ENCODE measurements around the gene SPEM3.

SPEM3 gene

GRCh38 chr17:7428557-7428956 is at the start of gene SPEM3:
TSS of gene SPEM3 (plus strand) at chr17:7428857. CDS start at chr17:7428903, 46 bp downstream.
- no peak within 1 kb of the TSS for H3K27ac ChIP-seq (ENCODE audit: low read depth, low read length)
- H3K9me3 ChIP-seq (ENCODE audit: control insufficient read depth in 1 of 2, low read length in 2 of 2): no peaks in the 10 kb centered on the region
- peaks cover 0 to 2% of the 10 kb centered on the region in 2 donors for H3K27me3 ChIP-seq (ENCODE audit: control insufficient read depth in 1 of 2, insufficient read depth in 2 of 2, low read length in 2 of 2)
- H3K36me3 ChIP-seq (ENCODE audit: control insufficient read depth in 1 of 2, insufficient read depth in 2 of 2, low read length in 2 of 2): no peaks in the 10 kb centered on the region
- H3K4me3 ChIP-seq (ENCODE audit: low read depth in 1 of 2, low read length in 2 of 2): no peak within 1 kb of the TSS
- no peak within 1 kb of the TSS for H3K9ac ChIP-seq (ENCODE audit: low read depth in 1 of 2, low read length in 2 of 2)
- H3K4me1 ChIP-seq (ENCODE audit: control insufficient read depth in 1 of 2, insufficient read depth in 2 of 2, low read length in 2 of 2): no peaks in the 10 kb centered on the region

GRCh38 chr17:7379134-7379533 is 49.5 kb upstream of the SPEM3 start:
- H3K27me3 ChIP-seq (ENCODE audit: control insufficient read depth in 1 of 2, insufficient read depth in 2 of 2, low read length in 2 of 2): peaks cover 0 to 10% of the 10 kb centered on the region in 2 donors
- peaks cover 9 to 27% of the 10 kb centered on the region in 2 donors for H3K4me1 ChIP-seq (ENCODE audit: control insufficient read depth in 1 of 2, insufficient read depth in 2 of 2, low read length in 2 of 2)
- H3K27ac ChIP-seq (ENCODE audit: low read depth, low read length): no peak overlapping the region
- no peak overlapping the region for H3K4me3 ChIP-seq (ENCODE audit: low read depth in 1 of 2, low read length in 2 of 2)
- H3K36me3 ChIP-seq (ENCODE audit: control insufficient read depth in 1 of 2, insufficient read depth in 2 of 2, low read length in 2 of 2): no peaks in the 10 kb centered on the region
- H3K9me3 ChIP-seq (ENCODE audit: control insufficient read depth in 1 of 2, low read length in 2 of 2): no peaks in the 10 kb centered on the region
- H3K9ac ChIP-seq (ENCODE audit: low read depth in 1 of 2, low read length in 2 of 2): no peak overlapping the region

- H3K36me3 ChIP-seq (ENCODE audit: control insufficient read depth in 1 of 2, insufficient read depth in 2 of 2, low read length in 2 of 2): peaks cover 2 to 5% of the 10 kb centered on the region in 2 donors
- no peaks in the 10 kb centered on the region for H3K9me3 ChIP-seq (ENCODE audit: control insufficient read depth in 1 of 2, low read length in 2 of 2)
- H3K27ac ChIP-seq (ENCODE audit: low read depth, low read length): no peak overlapping the region
- peak overlapping the region; percentile 68 to 75 for H3K4me3 ChIP-seq (ENCODE audit: low read depth in 1 of 2, low read length in 2 of 2)
- peak overlapping the region; percentile 74 to 76 for H3K9ac ChIP-seq (ENCODE audit: low read depth in 1 of 2, low read length in 2 of 2)
- H3K27me3 ChIP-seq (ENCODE audit: control insufficient read depth in 1 of 2, insufficient read depth in 2 of 2, low read length in 2 of 2): peaks cover 0 to 10% of the 10 kb centered on the region in 2 donors
- H3K4me1 ChIP-seq (ENCODE audit: control insufficient read depth in 1 of 2, insufficient read depth in 2 of 2, low read length in 2 of 2): peaks cover 9 to 30% of the 10 kb centered on the region in 2 donors
These were observed 48.3 kb upstream of the SPEM3 start for GRCh38 chr17:7380321-7380720.

GRCh38 chr17:7380855-7381683 is 47.6 kb upstream of the SPEM3 start, which contains the start of gene TNK1:
TSS of gene TNK1 (plus strand) at chr17:7381089. CDS start at chr17:7382927, 1,838 bp downstream.
- H3K27ac ChIP-seq (ENCODE audit: low read depth, low read length): no peak within 1 kb of the TSS
- peaks cover 2 to 8% of the 10 kb centered on the region in 2 donors for H3K36me3 ChIP-seq (ENCODE audit: control insufficient read depth in 1 of 2, insufficient read depth in 2 of 2, low read length in 2 of 2)
- H3K27me3 ChIP-seq (ENCODE audit: control insufficient read depth in 1 of 2, insufficient read depth in 2 of 2, low read length in 2 of 2): peaks cover 0 to 10% of the 10 kb centered on the region in 2 donors
- H3K9me3 ChIP-seq (ENCODE audit: control insufficient read depth in 1 of 2, low read length in 2 of 2): no peaks in the 10 kb centered on the region
- H3K9ac ChIP-seq (ENCODE audit: low read depth in 1 of 2, low read length in 2 of 2): peak within 1 kb of the TSS; percentile 74 to 76
- peak within 1 kb of the TSS; percentile 68 to 75 for H3K4me3 ChIP-seq (ENCODE audit: low read depth in 1 of 2, low read length in 2 of 2)
- peaks cover 9 to 30% of the 10 kb centered on the region in 2 donors for H3K4me1 ChIP-seq (ENCODE audit: control insufficient read depth in 1 of 2, insufficient read depth in 2 of 2, low read length in 2 of 2)

- H3K4me3 ChIP-seq (ENCODE audit: low read depth in 1 of 2, low read length in 2 of 2): no peak overlapping the region
- no peaks in the 10 kb centered on the region for H3K9me3 ChIP-seq (ENCODE audit: control insufficient read depth in 1 of 2, low read length in 2 of 2)
- no peak overlapping the region for H3K9ac ChIP-seq (ENCODE audit: low read depth in 1 of 2, low read length in 2 of 2)
- H3K27ac ChIP-seq (ENCODE audit: low read depth, low read length): no peak overlapping the region
- peaks cover 2 to 15% of the 10 kb centered on the region in 2 donors for H3K36me3 ChIP-seq (ENCODE audit: control insufficient read depth in 1 of 2, insufficient read depth in 2 of 2, low read length in 2 of 2)
- peaks cover 9 to 30% of the 10 kb centered on the region in 2 donors for H3K4me1 ChIP-seq (ENCODE audit: control insufficient read depth in 1 of 2, insufficient read depth in 2 of 2, low read length in 2 of 2)
- peaks cover 0 to 10% of the 10 kb centered on the region in 2 donors for H3K27me3 ChIP-seq (ENCODE audit: control insufficient read depth in 1 of 2, insufficient read depth in 2 of 2, low read length in 2 of 2)
These were observed 45.8 kb upstream of the SPEM3 start for GRCh38 chr17:7382901-7383300.

GRCh38 chr17:7383371-7383741 is 45.3 kb upstream of the SPEM3 start:
- H3K9ac ChIP-seq (ENCODE audit: low read depth in 1 of 2, low read length in 2 of 2): peak overlapping the region in 1 of 2 donors; percentile 25

GRCh38 chr17:7383742-7384488 is 44.7 kb upstream of the SPEM3 start:
- Histone ChIP-seq H3K9ac (ENCODE audit: low read depth in 1 of 2, low read length in 2 of 2) (peak overlapping the region in 1 of 2 donors; percentile 25), H3K27ac (ENCODE audit: low read depth, low read length) (no peak overlapping the region), H3K4me1 (ENCODE audit: control insufficient read depth in 1 of 2, insufficient read depth in 2 of 2, low read length in 2 of 2) (peaks cover 9 to 30% of the 10 kb centered on the region in 2 donors), H3K4me3 (ENCODE audit: low read depth in 1 of 2, low read length in 2 of 2) (peak overlapping the region; percentile 52 to 59), H3K27me3 (ENCODE audit: control insufficient read depth in 1 of 2, insufficient read depth in 2 of 2, low read length in 2 of 2) (peaks cover 0 to 10% of the 10 kb centered on the region in 2 donors), H3K9me3 (ENCODE audit: control insufficient read depth in 1 of 2, low read length in 2 of 2) (no peaks in the 10 kb centered on the region), H3K36me3 (ENCODE audit: control insufficient read depth in 1 of 2, insufficient read depth in 2 of 2, low read length in 2 of 2) (peaks cover 3 to 24% of the 10 kb centered on the region in 2 donors)

More at GRCh38 chr17:7383371-7383741, 45.3 kb upstream of the SPEM3 start:
- Histone ChIP-seq H3K4me3 (ENCODE audit: low read depth in 1 of 2, low read length in 2 of 2) (peak overlapping the region; percentile 52 to 59), H3K9me3 (ENCODE audit: control insufficient read depth in 1 of 2, low read length in 2 of 2) (no peaks in the 10 kb centered on the region), H3K27ac (ENCODE audit: low read depth, low read length) (no peak overlapping the region), H3K27me3 (ENCODE audit: control insufficient read depth in 1 of 2, insufficient read depth in 2 of 2, low read length in 2 of 2) (peaks cover 0 to 10% of the 10 kb centered on the region in 2 donors), H3K4me1 (ENCODE audit: control insufficient read depth in 1 of 2, insufficient read depth in 2 of 2, low read length in 2 of 2) (peaks cover 9 to 30% of the 10 kb centered on the region in 2 donors), H3K36me3 (ENCODE audit: control insufficient read depth in 1 of 2, insufficient read depth in 2 of 2, low read length in 2 of 2) (peaks cover 2 to 20% of the 10 kb centered on the region in 2 donors)

- peaks cover 8 to 31% of the 10 kb centered on the region in 2 donors for H3K36me3 ChIP-seq (ENCODE audit: control insufficient read depth in 1 of 2, insufficient read depth in 2 of 2, low read length in 2 of 2)
- H3K27ac ChIP-seq (ENCODE audit: low read depth, low read length): no peak overlapping the region
- H3K27me3 ChIP-seq (ENCODE audit: control insufficient read depth in 1 of 2, insufficient read depth in 2 of 2, low read length in 2 of 2): peaks cover 0 to 10% of the 10 kb centered on the region in 2 donors
These were observed 44.1 kb upstream of the SPEM3 start for GRCh38 chr17:7384489-7385081.

GRCh38 chr17:7388856-7389255 is 39.8 kb upstream of the SPEM3 start:
- H3K36me3 ChIP-seq (ENCODE audit: control insufficient read depth in 1 of 2, insufficient read depth in 2 of 2, low read length in 2 of 2): peaks cover 8 to 37% of the 10 kb centered on the region in 2 donors
- peaks cover 6 to 12% of the 10 kb centered on the region in 2 donors for H3K4me1 ChIP-seq (ENCODE audit: control insufficient read depth in 1 of 2, insufficient read depth in 2 of 2, low read length in 2 of 2)
- H3K27me3 ChIP-seq (ENCODE audit: control insufficient read depth in 1 of 2, insufficient read depth in 2 of 2, low read length in 2 of 2): no peaks in the 10 kb centered on the region
- no peaks in the 10 kb centered on the region for H3K9me3 ChIP-seq (ENCODE audit: control insufficient read depth in 1 of 2, low read length in 2 of 2)
- no peak overlapping the region for H3K27ac ChIP-seq (ENCODE audit: low read depth, low read length)
- H3K4me3 ChIP-seq (ENCODE audit: low read depth in 1 of 2, low read length in 2 of 2): no peak overlapping the region
- H3K9ac ChIP-seq (ENCODE audit: low read depth in 1 of 2, low read length in 2 of 2): no peak overlapping the region

More at GRCh38 chr17:7384489-7385081, 44.1 kb upstream of the SPEM3 start:
- H3K4me1 ChIP-seq (ENCODE audit: control insufficient read depth in 1 of 2, insufficient read depth in 2 of 2, low read length in 2 of 2): peaks cover 9 to 30% of the 10 kb centered on the region in 2 donors
- peak overlapping the region; percentile 52 to 59 for H3K4me3 ChIP-seq (ENCODE audit: low read depth in 1 of 2, low read length in 2 of 2)
- no peak overlapping the region for H3K9ac ChIP-seq (ENCODE audit: low read depth in 1 of 2, low read length in 2 of 2)
- no peaks in the 10 kb centered on the region for H3K9me3 ChIP-seq (ENCODE audit: control insufficient read depth in 1 of 2, low read length in 2 of 2)

Measured in duodenal mucosa (tissue), 2 donors.